Endothelial cell of hepatic sinusoid (primary cell): ENCODE measurements around the gene SIAE.
"Not testable (repeated sequence)": the region's sequence is repeated elsewhere in the genome, so short reads cannot be mapped to it uniquely, and the experiment has no call there.

Experiments
- in situ Hi-C: cut with HindIII; loops from 2 replicates; pipeline ENCODE4 v1.10.0; 2017; ENCODE audit warnings: low sequenced_read_pairs

SIAE gene

GRCh38 chr11:124627546-124627945 is 46.0 kb downstream of the SIAE start:
- in situ Hi-C loops = no loop called here

GRCh38 chr11:124625504-124626168 is 47.9 kb downstream of the SIAE start:
- in situ Hi-C loops = no loop called here

GRCh38 chr11:124623861-124624525 is 49.5 kb downstream of the SIAE start:
- in situ Hi-C loops = loop anchor here (5.0 kb wide), 1 partner anchor 93 kb away; no protein-coding TSS in a partner anchor

- in situ Hi-C loops = loop anchor here (5.0 kb wide), 1 partner anchor 95 kb away; no protein-coding TSS in a partner anchor
Measured at GRCh38 chr11:124622531-124623451, 50.7 kb downstream of the SIAE start, which contains the start of gene TBRG1. Gene TBRG1 (plus strand): TSS chr11:124622864. CDS start chr11:124623084, 220 bp downstream.

- in situ Hi-C loops = no loop called here
Measured at GRCh38 chr11:124618863-124619262, 54.7 kb downstream of the SIAE start.

GRCh38 chr11:124612567-124613246 is 60.8 kb downstream of the SIAE start:
- in situ Hi-C loops = loop anchor here (5.0 kb wide), 1 partner anchor 55 kb away; no protein-coding TSS in a partner anchor

- in situ Hi-C loops = loop anchor here (5.0 kb wide), 1 partner anchor 55 kb away; no protein-coding TSS in a partner anchor
Measured at GRCh38 chr11:124612045-124612444, 61.5 kb downstream of the SIAE start.

- in situ Hi-C loops = loop anchor here (5.0 kb wide), 1 partner anchor 56 kb away; no protein-coding TSS in a partner anchor
Measured at GRCh38 chr11:124611064-124611463, 62.5 kb downstream of the SIAE start, which contains the start of gene PANX3. Gene PANX3 (plus strand): TSS chr11:124611428. CDS start chr11:124611557, 129 bp downstream.

- in situ Hi-C loops = loop anchor here (5.0 kb wide), 1 partner anchor 57 kb away; no protein-coding TSS in a partner anchor
Measured at GRCh38 chr11:124610295-124610694, 63.2 kb downstream of the SIAE start.

GRCh38 chr11:124608147-124608546 is 65.4 kb downstream of the SIAE start:
- in situ Hi-C loops = no loop called here

GRCh38 chr11:124605719-124606118 is 67.8 kb downstream of the SIAE start:
- in situ Hi-C loops = no loop called here

- in situ Hi-C loops = not testable (repeated sequence)
Measured at GRCh38 chr11:124602723-124603122, 70.8 kb downstream of the SIAE start.

- in situ Hi-C loops = no loop called here
Measured at GRCh38 chr11:124602193-124602592, 71.3 kb downstream of the SIAE start.

GRCh38 chr11:124600621-124601320 is 72.8 kb downstream of the SIAE start:
- in situ Hi-C loops = no loop called here

- in situ Hi-C loops = no loop called here
Measured at GRCh38 chr11:124597626-124598025, 75.9 kb downstream of the SIAE start.

GRCh38 chr11:124595302-124595701 is 78.2 kb downstream of the SIAE start:
- in situ Hi-C loops = no loop called here

- in situ Hi-C loops = no loop called here
Measured at GRCh38 chr11:124592627-124593026, 80.9 kb downstream of the SIAE start.

GRCh38 chr11:124591430-124591829 is 82.1 kb downstream of the SIAE start:
- in situ Hi-C loops = no loop called here

GRCh38 chr11:124586238-124586860 is 87.2 kb downstream of the SIAE start:
- in situ Hi-C loops = no loop called here
